Astrocyte (in vitro differentiated cells and primary cell): ENCODE results near the gene PALLD. TPM values are rescaled to one million over a fixed set of nuclear protein-coding genes. Genes with fewer than 3 reads are reported as not detected.

ENCODE experiments used
- DNase-seq: peaks from one replicate; pipeline ENCODE4 v3.0.0-alpha.2; 2010; ENCODE audit warnings: low read depth
- FAIRE-seq: peaks from 2 replicates; lab custom pipeline; 2011; peaks lifted over from hg19 to GRCh38; lab: Jason Lieb, UNC
- H2AFZ ChIP-seq: 2 replicates; pipeline ENCODE4 v1.6.0; 2012; ENCODE audit warnings: low read depth, low read length, inconsistent platforms
- H3K27ac ChIP-seq: 2 replicates; pipeline ENCODE4 v1.5.1; 2011; ENCODE audit warnings: low read depth, low read length, inconsistent platforms
- H3K27me3 ChIP-seq: 2 replicates; pipeline ENCODE4 v1.6.0; 2011; ENCODE audit warnings: low read length, inconsistent platforms; ENCODE audit not compliant: insufficient read depth
- H3K36me3 ChIP-seq: 2 replicates; pipeline ENCODE4 v1.5.1; 2011; ENCODE audit warnings: low read length, inconsistent platforms; ENCODE audit not compliant: insufficient read depth
- H3K4me1 ChIP-seq: 2 replicates; pipeline ENCODE4 v1.5.1; 2011; ENCODE audit warnings: low read length, inconsistent platforms; ENCODE audit not compliant: insufficient read depth
- H3K4me2 ChIP-seq: 2 replicates; pipeline ENCODE4 v1.6.0; 2012; ENCODE audit warnings: low read length, inconsistent platforms
- H3K4me3 ChIP-seq: 2 replicates; pipeline ENCODE4 v1.5.1; 2011; ENCODE audit warnings: low read depth, mild to moderate bottlenecking, low read length, inconsistent platforms; ENCODE audit not compliant: insufficient read depth
- H3K79me2 ChIP-seq: 2 replicates; pipeline ENCODE4 v1.6.0; 2012; ENCODE audit warnings: mild to moderate bottlenecking, low read length, inconsistent platforms; ENCODE audit not compliant: insufficient read depth
- H3K9ac ChIP-seq: 2 replicates; pipeline ENCODE4 v1.6.0; 2012; ENCODE audit warnings: mild to moderate bottlenecking, low read length, inconsistent platforms
- H3K9me3 ChIP-seq: 2 replicates; pipeline ENCODE4 v1.5.1; 2012; ENCODE audit warnings: low read depth, mild to moderate bottlenecking, low read length, inconsistent platforms; ENCODE audit not compliant: insufficient read depth
- H4K20me1 ChIP-seq: 2 replicates; pipeline ENCODE4 v1.6.0; 2012; ENCODE audit warnings: low read length, inconsistent platforms; ENCODE audit not compliant: insufficient read depth
- H3K27ac Mint-ChIP-seq: one replicate; pipeline ENCODE4 v1.8.0; 2021; ENCODE audit warnings: mild to moderate bottlenecking, mixed read lengths; ENCODE audit not compliant: unreplicated experiment
- H3K27me3 Mint-ChIP-seq: one replicate; pipeline ENCODE4 v1.8.0; 2021; ENCODE audit warnings: low read depth, mixed read lengths; ENCODE audit not compliant: unreplicated experiment
- H3K36me3 Mint-ChIP-seq: one replicate; pipeline ENCODE4 v1.8.0; 2021; ENCODE audit warnings: low read depth, mixed read lengths; ENCODE audit not compliant: unreplicated experiment
- H3K4me1 Mint-ChIP-seq: one replicate; pipeline ENCODE4 v1.8.0; 2021; ENCODE audit warnings: low read depth, mixed read lengths; ENCODE audit not compliant: unreplicated experiment
- H3K4me3 Mint-ChIP-seq: one replicate; pipeline ENCODE4 v1.8.0; 2021; ENCODE audit warnings: mild to moderate bottlenecking, moderate library complexity, mixed read lengths; ENCODE audit not compliant: unreplicated experiment
- H3K9me3 Mint-ChIP-seq: one replicate; pipeline ENCODE4 v1.8.0; 2021; ENCODE audit warnings: mild to moderate bottlenecking, mixed read lengths; ENCODE audit not compliant: unreplicated experiment
- EZH2 ChIP-seq: IDR thresholded peaks from 2 replicates; pipeline ENCODE4 v1.6.1; 2012; ENCODE audit warnings: mild to moderate bottlenecking, low read length, inconsistent platforms; ENCODE audit not compliant: insufficient read depth
- total RNA-seq: library from RNA; stranded (reverse); gene quantifications from 2 replicates; pipeline ENCODE4 v1.2.1, GENCODE V29; 2021
- TF ChIP-seq, protein P1 (sequence below): IDR thresholded peaks from 2 replicates; pipeline ENCODE4 v1.5.1; 2011; ENCODE audit warnings: low read depth, mild to moderate bottlenecking, inconsistent platforms, low read length, moderate library complexity; ENCODE audit not compliant: insufficient read depth

Gene PALLD
- total RNA-seq, 1 donor from 2014 or later, result 498 TPM

- H3K36me3 Mint-ChIP-seq, result no peaks in the 10 kb centered on the region
- no peak for FAIRE-seq
- Histone ChIP-seq H3K27ac (no peak overlapping the region), H2AFZ (no peak overlapping the region), H3K9me3 (no peaks in the 10 kb centered on the region), H3K36me3 (no peaks in the 10 kb centered on the region), H3K4me3 (no peak overlapping the region), H3K9ac (no peak overlapping the region), H3K79me2 (no peaks in the 10 kb centered on the region), H3K27me3 (no peaks in the 10 kb centered on the region), H3K4me2 (no peak overlapping the region), H4K20me1 (no peaks in the 10 kb centered on the region), H3K4me1 (peaks cover 26% of the 10 kb centered on the region)
- H3K9me3 Mint-ChIP-seq, result no peaks in the 10 kb centered on the region
- H3K4me3 Mint-ChIP-seq, result no peak overlapping the region
- no peaks in the 10 kb centered on the region for H3K27me3 Mint-ChIP-seq
- peak overlapping the region; percentile 8 for H3K27ac Mint-ChIP-seq
- DNase-seq, result no peak
- H3K4me1 Mint-ChIP-seq, result peaks cover 31% of the 10 kb centered on the region
- TF ChIP-seq, protein P1, sequence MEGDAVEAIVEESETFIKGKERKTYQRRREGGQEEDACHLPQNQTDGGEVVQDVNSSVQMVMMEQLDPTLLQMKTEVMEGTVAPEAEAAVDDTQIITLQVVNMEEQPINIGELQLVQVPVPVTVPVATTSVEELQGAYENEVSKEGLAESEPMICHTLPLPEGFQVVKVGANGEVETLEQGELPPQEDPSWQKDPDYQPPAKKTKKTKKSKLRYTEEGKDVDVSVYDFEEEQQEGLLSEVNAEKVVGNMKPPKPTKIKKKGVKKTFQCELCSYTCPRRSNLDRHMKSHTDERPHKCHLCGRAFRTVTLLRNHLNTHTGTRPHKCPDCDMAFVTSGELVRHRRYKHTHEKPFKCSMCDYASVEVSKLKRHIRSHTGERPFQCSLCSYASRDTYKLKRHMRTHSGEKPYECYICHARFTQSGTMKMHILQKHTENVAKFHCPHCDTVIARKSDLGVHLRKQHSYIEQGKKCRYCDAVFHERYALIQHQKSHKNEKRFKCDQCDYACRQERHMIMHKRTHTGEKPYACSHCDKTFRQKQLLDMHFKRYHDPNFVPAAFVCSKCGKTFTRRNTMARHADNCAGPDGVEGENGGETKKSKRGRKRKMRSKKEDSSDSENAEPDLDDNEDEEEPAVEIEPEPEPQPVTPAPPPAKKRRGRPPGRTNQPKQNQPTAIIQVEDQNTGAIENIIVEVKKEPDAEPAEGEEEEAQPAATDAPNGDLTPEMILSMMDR, result no peak
- TF ChIP-seq EZH2, result no peak
These were observed 41.8 kb downstream of the PALLD start for GRCh38 chr4:168538632-168539031.

DNA sequence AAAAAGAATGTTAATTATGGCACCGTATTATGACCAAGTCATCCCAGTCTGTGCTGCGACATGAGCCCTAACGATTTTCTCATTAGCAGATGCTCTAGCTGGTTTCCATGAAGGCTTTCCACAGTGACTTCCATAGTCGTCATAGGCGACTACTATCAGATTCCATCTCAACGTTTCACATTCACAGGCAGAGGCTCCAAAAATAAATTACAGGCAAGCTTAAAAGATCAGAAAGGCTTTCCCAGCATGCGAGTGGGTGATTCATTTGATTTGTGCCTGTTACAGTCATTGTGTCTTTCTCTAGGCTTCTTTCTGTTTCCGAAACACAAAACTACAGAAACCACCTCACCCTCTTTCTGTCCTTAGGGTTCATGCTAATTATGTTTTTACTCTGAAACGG lies 43.2 kb downstream of the PALLD start:
- no peak overlapping the region for H3K4me3 Mint-ChIP-seq
- H3K79me2 ChIP-seq, result no peaks in the 10 kb centered on the region
- peak; percentile 93 for FAIRE-seq
- peak overlapping the region; percentile 72 for H3K9ac ChIP-seq
- H3K36me3 ChIP-seq, result no peaks in the 10 kb centered on the region
- H3K4me3 ChIP-seq, result peak overlapping the region; percentile 44
- no peaks in the 10 kb centered on the region for H3K27me3 Mint-ChIP-seq
- peak overlapping the region; percentile 36 for H3K27ac Mint-ChIP-seq
- peak overlapping the region; percentile 64 for H3K4me2 ChIP-seq
- DNase-seq, result peak; percentile 89
- H3K9me3 Mint-ChIP-seq, result no peaks in the 10 kb centered on the region
- peaks cover 26% of the 10 kb centered on the region for H3K4me1 ChIP-seq
- no peaks in the 10 kb centered on the region for H3K36me3 Mint-ChIP-seq
- no peaks in the 10 kb centered on the region for H3K27me3 ChIP-seq
- H3K27ac ChIP-seq, result peak overlapping the region; percentile 80
- no peaks in the 10 kb centered on the region for H4K20me1 ChIP-seq
- H2AFZ ChIP-seq, result peak overlapping the region; percentile 28
- H3K4me1 Mint-ChIP-seq, result peaks cover 31% of the 10 kb centered on the region
- H3K9me3 ChIP-seq, result no peaks in the 10 kb centered on the region
- no peak for TF ChIP-seq EZH2
- TF ChIP-seq, protein P1, result no peak

- Histone ChIP-seq H3K4me3 (peak overlapping the region; percentile 44), H2AFZ (peak overlapping the region; percentile 7), H3K27me3 (no peaks in the 10 kb centered on the region), H3K27ac (peak overlapping the region; percentile 80), H3K36me3 (no peaks in the 10 kb centered on the region), H3K4me2 (peak overlapping the region; percentile 64), H3K9ac (peak overlapping the region; percentile 72), H3K4me1 (peaks cover 26% of the 10 kb centered on the region), H4K20me1 (no peaks in the 10 kb centered on the region), H3K9me3 (no peaks in the 10 kb centered on the region), H3K79me2 (no peaks in the 10 kb centered on the region)
- H3K9me3 Mint-ChIP-seq, result no peaks in the 10 kb centered on the region
- H3K27ac Mint-ChIP-seq, result peak overlapping the region; percentile 62
- FAIRE-seq (no peak), DNase-seq (peak; percentile 70)
- TF ChIP-seq EZH2, result no peak
- TF ChIP-seq, protein P1, result no peak
- H3K4me1 Mint-ChIP-seq, result peaks cover 31% of the 10 kb centered on the region
- H3K36me3 Mint-ChIP-seq, result no peaks in the 10 kb centered on the region
- H3K27me3 Mint-ChIP-seq, result no peaks in the 10 kb centered on the region
- H3K4me3 Mint-ChIP-seq, result no peak overlapping the region
These were observed 43.8 kb downstream of the PALLD start for GRCh38 chr4:168540503-168541265.
